ENCODE data around the gene MPO. TPM values are rescaled to one million over a fixed set of nuclear protein-coding genes. Genes with fewer than 3 reads are reported as not detected.

MPO gene
- polyA plus RNA-seq, 1 experiment: not detected

- ChIA-PET CTCF (interaction anchor here (0.8 kb wide), 1 partner anchor 28 kb away, joined by 3 read pairs; no protein-coding TSS in a partner anchor), POLR2A (no interaction called here)
- Histone ChIP-seq H3K27me3 (ENCODE audit: control insufficient read depth, insufficient read depth, low read length) (peaks cover 6% of the 10 kb centered on the region), H3K36me3 (ENCODE audit: control insufficient read depth, insufficient read depth, low read length) (no peaks in the 10 kb centered on the region), H3K4me3 (ENCODE audit: low read depth, low read length) (no peak overlapping the region)
- TF ChIP-seq CTCF (IDR thresholded peaks at IDR 0.05; ENCODE audit: insufficient read depth, low read depth, low read length): peak; percentile 47
- no peak for DNase-seq (ENCODE audit: low read depth)
Observed at GRCh38 chr17:58277107-58277801, 3.5 kb downstream of the MPO start.

DNA sequence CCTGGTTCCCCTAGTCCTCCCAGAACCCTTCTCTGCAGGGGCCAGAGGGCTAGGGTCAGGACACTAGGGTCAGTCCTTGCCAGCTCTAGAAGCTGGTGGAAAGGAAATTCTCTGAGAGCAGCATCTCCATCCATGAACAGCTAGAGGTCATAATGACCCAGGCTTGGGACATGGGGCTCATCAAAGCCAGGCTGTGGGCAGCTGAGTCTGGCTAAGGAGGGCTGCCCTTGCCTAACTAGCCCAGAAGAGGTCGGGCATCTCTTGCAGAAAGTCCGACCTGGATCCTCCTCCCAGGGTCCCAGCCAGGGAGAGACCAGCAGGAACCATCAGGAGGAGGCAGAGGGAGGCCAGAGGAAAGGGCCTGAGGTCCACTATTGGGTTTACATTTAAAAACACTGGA lies 4.3 kb downstream of the MPO start:
- CTCF ChIA-PET: interaction anchor here (1.4 kb wide), 1 partner anchor 10 kb away, joined by 4 read pairs; no protein-coding TSS in a partner anchor
- POLR2A ChIA-PET: no interaction called here
- no peak for DNase-seq (ENCODE audit: low read depth)

DNA sequence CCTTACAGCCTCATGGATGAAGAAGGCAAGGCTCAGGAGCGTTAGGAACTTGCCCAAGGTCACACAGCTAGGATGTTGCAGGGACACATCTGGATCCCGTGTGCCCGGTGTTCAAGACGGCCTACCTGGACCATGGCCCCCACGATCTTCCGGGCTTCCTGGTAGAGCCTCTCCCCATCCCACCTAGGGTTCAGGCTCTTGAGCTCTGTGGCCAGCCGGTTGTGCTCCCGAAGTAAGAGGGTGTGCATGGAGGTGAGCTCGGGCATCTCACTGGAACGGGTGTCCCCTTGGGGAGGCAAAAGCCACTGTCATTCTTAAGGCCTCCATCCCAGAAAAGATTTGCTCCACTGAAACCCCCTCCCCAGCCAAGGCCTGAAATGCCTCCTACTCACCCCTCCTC lies 5.3 kb downstream of the MPO start:
- no peaks in the 10 kb centered on the region for H3K36me3 ChIP-seq (ENCODE audit: control insufficient read depth, insufficient read depth, low read length)
- CTCF ChIA-PET: interaction anchor here (0.7 to 1.4 kb wide), 4 partner anchors 9 to 140 kb away, joined by 3 to 4 read pairs (median 4); no protein-coding TSS in a partner anchor
- DNase-seq (ENCODE audit: low read depth): no peak
- peaks cover 6% of the 10 kb centered on the region for H3K27me3 ChIP-seq (ENCODE audit: control insufficient read depth, insufficient read depth, low read length)
- POLR2A ChIA-PET: no interaction called here
- no peak overlapping the region for H3K4me3 ChIP-seq (ENCODE audit: low read depth, low read length)
- TF ChIP-seq CTCF (IDR thresholded peaks at IDR 0.05; ENCODE audit: insufficient read depth, low read depth, low read length): no peak

More for the DNA sequence above, 4.3 kb downstream of the MPO start:
- no peak overlapping the region for H3K4me3 ChIP-seq (ENCODE audit: low read depth, low read length)
- peaks cover 6% of the 10 kb centered on the region for H3K27me3 ChIP-seq (ENCODE audit: control insufficient read depth, insufficient read depth, low read length)
- no peak for TF ChIP-seq CTCF (IDR thresholded peaks at IDR 0.05; ENCODE audit: insufficient read depth, low read depth, low read length)
- no peaks in the 10 kb centered on the region for H3K36me3 ChIP-seq (ENCODE audit: control insufficient read depth, insufficient read depth, low read length)

DNA sequence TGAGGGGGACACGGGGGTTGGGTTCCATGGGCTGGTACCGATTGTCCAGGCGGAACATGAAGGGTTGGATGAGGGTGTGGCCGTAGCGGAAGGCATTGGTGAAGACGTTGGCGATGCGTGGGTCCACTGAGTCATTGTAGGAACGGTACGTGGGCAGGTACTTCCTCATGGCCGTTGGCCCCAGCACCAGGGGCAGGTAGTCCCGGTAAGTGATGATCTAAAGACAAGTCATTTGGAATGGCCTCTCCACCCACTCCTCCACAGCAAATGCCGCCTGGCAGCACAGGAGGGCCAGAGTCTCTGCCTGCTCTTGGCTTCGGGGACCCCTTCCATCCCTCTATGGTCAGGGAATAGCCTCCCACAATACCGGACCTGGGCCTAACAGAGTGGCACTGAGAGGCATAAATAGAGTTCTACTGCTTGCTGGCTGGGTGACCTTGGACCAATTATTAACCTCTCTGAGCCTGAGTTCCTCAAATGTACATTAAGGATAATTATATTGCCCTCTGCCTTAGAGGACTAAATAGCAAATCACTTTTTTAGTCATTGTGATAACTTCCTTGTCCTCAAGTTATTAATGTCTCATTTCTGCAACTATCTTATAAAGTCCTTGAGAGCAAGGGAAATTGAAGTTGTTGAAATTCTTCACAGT lies 7.2 kb downstream of the MPO start:
- H3K36me3 ChIP-seq (ENCODE audit: control insufficient read depth, insufficient read depth, low read length): no peaks in the 10 kb centered on the region
- TF ChIP-seq CTCF (IDR thresholded peaks at IDR 0.05; ENCODE audit: insufficient read depth, low read depth, low read length): no peak
- CTCF ChIA-PET: no interaction called here

More for the DNA sequence above, 7.2 kb downstream of the MPO start:
- Histone ChIP-seq H3K27me3 (ENCODE audit: control insufficient read depth, insufficient read depth, low read length) (no peaks in the 10 kb centered on the region), H3K4me3 (ENCODE audit: low read depth, low read length) (no peak overlapping the region)
- DNase-seq (ENCODE audit: low read depth): no peak
- POLR2A ChIA-PET: no interaction called here
